RKO (cell line): Measurements from ENCODE around the gene SERPINB6.
A peak's percentile ranks its signal among the peaks of the same experiment; 100 is the strongest.
"Not testable (repeated sequence)": the region's sequence is repeated elsewhere in the genome, so short reads cannot be mapped to it uniquely, and the experiment has no call there.

Experiments used
- DNase-seq: peaks from one replicate; pipeline ENCODE4 v3.0.0-alpha.2; 2016; ENCODE audit warnings: low spot score

Gene SERPINB6

DNA sequence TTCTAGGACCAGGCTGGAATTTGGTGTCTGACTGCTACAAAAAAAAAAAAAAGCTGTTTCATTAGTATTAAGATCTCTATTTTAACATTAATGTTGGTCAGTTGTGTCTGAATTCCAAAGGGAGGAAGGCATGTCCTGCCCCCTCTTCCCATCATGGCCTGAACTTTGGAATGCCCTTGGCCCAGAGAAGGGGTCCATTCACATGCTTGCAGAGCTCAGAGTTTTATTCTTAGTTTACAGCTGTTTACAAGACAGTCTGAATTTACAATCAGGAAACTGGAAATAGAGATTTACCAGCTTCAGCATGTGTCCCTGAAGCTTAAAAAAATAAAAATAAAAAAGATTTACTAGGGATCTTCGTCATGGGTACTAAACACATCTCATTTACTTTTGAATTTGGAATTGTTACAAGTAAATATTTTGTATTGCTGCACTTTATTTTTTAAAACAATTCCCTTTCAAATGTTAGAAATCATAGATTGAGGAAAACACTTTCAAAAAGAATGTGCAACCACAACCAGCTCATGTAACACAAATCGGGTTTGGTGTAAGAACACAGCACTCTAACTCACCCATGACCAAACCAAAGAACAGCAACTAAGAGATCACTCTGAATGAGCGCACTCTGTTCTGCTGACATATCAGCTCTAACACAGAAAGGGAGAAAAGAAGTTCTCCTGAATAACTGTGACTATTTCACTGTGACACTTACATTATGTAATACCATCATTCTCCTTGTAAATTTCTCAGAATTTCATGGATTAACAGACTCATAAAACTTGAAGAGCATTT lies 6.6 kb upstream of the SERPINB6 start:
- no peak for DNase-seq

GRCh38 chr6:2977290-2977689 lies 5.9 kb upstream of the SERPINB6 start:
- no peak for DNase-seq

- DNase-seq = peak; percentile 81
Observed at GRCh38 chr6:2976571-2977085, 5.3 kb upstream of the SERPINB6 start.

DNA sequence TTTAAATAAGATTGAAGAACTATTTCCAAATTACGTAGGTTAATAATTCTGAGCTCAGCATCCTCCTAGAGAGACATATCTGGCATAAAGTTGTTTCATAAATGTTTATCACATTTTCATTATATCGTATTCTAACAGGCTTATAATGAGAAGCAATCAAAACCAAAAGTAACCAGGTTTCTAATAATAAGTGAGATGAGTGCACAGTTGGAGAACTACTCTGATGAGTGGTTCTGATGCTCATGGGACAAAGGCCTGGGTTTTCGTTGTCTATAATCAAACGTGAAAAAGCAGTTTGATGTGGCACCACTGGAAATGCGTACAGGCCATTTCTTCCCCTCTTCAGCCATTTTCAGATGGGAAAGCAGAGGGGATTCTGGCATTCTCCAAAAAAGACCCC lies 4.7 kb upstream of the SERPINB6 start:
- DNase-seq = no peak

- no peak for DNase-seq
Observed at GRCh38 chr6:2973676-2974075, 2.3 kb upstream of the SERPINB6 start.

DNA sequence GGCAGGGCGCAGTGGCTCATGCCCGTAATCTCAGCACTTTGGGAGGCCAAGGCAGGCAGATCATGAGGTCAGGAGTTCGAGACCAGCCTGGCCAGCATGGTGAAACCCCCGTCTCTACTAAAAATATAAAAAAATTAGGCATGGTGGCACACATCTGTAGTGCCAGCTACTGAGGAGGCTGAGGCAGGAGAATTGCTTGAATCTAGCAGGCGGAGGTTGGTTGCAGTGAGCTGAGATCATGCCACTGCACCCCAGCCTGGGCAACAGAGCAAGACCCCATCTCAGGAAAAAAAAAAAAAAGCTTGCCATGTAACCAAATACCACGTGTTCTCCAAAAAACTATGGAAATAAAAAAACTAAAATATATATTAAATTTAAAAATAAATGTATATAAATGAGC lies 1.8 kb upstream of the SERPINB6 start:
- not testable (repeated sequence) for DNase-seq

DNA sequence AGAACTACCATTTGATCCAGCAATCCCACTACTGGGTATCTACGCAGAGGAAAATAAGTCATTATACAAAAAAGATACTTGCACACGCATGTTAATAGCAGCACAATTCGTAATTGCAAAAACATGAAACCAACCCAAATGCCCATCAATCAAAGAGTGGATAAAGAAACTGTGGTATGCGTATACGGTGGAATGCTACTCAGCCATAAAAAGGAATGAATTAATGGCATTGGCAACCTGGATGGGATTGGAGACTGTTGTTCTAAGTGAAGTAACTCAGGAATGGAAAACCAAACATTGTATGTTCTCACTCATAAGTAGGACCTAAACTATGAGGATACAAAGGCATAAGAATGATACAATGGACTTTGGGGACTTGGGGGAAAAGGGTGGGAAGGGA lies 1.3 kb upstream of the SERPINB6 start:
- DNase-seq = not testable (repeated sequence)

GRCh38 chr6:2972219-2972487 lies 786 bp upstream of the SERPINB6 start:
- not testable (repeated sequence) for DNase-seq

DNA sequence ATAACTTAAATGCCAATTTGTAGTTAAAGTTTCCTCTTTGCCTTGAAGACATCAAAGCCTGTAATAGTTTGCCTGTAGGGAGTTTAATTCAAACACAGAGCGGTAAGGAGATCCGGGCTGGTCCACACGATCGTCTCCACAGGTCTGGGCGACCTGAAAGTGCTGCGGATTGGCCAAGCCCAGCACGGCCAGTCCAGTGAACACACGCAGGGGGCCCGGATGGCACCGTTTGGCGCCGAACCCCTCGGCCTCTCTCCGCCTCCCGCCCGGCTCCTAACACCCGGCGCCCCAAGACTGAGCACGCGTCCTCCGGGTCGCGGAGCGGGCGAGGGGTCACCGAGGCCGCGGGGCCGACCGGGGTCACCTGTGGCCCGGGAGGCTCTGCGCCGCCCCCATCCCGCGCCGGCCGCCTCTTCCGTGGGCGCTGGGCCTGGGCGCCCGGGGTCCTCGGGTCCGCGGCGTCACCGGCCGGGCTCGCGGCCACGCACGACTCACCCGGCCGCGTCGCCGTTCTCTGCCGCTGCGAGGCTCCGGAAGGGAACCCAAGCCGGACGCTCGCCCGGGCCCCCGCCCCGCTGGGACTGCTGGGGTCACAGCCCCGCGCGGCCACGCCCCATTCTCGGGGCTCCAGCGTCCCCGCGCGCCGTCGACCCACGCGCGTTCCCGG lies 481 bp downstream of the SERPINB6 start:
- peak; percentile 55 for DNase-seq

DNA sequence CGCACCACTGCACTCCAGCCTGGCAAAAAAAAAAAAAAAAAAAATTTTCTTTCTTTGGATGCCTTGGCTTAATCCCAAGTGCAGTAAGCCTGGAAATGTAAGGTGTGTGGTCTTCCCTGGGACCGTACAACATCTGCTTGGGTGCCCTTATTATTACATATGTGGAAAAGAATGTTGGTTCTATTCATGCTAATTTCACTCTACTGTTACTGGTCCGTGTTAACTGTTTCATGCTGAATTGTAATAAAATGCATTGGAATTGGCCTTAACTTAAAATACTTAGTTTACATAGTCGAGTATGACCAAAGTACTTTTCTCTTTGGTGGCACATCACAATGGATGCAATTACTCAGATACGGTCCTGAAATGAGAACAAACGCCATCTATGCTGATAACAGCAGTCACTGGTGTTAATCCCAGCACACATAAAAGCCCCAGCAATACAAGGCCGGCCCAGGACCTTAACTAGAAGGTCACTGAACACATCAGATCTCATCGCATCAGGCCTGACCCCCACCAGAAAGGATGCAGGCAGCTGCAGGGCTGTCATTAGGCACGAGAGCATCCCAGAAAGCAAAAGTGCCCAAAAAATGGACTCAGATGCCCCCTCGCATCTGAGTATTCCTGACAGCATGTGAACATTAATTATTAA lies 1.2 kb downstream of the SERPINB6 start:
- DNase-seq = peak; percentile 32

- DNase-seq = no peak
Observed at GRCh38 chr6:2969549-2969948, 1.8 kb downstream of the SERPINB6 start.

- no peak for DNase-seq
Observed at GRCh38 chr6:2968600-2969135, 2.7 kb downstream of the SERPINB6 start.

GRCh38 chr6:2967936-2968335 lies 3.4 kb downstream of the SERPINB6 start:
- no peak for DNase-seq

GRCh38 chr6:2966347-2966746 lies 5.0 kb downstream of the SERPINB6 start:
- no peak for DNase-seq

DNA sequence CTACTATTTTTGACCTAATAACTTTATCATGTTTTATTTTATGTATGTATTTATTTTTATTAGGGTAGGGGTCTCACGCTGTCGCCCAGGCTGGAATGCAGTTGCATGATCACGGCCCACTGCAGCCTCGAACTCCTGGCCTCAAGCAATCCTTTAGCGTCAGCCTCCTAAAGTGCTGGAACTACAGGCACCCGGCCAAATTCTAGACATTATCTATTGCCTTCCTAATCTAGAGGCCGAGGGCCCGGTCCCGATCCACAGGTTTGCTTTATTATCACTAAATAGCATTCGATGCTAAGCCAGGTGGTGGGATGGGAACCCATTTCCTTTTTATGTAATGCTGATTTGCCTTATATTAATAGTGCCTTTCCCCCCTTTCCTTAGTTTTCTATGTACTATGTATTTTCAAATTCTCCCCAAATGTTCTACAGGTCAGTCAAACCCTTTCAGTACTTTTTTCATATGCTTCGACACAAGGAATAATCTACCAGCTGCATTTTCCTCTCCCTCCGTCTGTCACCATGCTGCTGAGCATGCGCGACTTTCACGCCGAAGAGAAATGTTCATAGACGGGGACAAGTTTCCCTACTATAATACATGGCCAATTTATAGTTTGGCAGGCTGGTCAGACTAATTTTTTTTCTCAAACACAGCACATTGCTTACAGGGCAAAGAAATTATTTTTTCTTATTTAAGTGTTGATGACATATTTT lies 6.4 kb downstream of the SERPINB6 start:
- DNase-seq = no peak

- DNase-seq = no peak
Observed at GRCh38 chr6:2963756-2964155, 7.6 kb downstream of the SERPINB6 start.

GRCh38 chr6:2962636-2963035 lies 8.7 kb downstream of the SERPINB6 start:
- no peak for DNase-seq

DNA sequence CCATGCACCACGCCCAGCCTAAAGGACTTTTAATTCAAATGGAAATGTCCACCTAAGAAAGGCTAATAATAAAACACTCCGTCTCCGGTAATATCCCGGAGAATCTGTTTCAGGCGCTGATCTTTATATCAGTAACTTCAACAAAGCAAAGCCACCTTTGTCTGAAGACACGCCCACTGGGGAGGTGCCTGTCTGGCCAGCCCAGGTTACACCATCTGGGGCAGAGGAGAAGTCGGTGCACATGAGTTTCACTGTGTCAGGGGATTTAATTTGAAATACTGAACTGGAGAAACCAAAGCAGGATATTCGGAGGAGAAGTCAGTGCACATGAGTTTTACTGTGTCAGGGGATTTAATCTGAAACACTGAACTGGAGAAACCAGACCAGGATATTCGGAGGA lies 9.4 kb downstream of the SERPINB6 start:
- no peak for DNase-seq

DNA sequence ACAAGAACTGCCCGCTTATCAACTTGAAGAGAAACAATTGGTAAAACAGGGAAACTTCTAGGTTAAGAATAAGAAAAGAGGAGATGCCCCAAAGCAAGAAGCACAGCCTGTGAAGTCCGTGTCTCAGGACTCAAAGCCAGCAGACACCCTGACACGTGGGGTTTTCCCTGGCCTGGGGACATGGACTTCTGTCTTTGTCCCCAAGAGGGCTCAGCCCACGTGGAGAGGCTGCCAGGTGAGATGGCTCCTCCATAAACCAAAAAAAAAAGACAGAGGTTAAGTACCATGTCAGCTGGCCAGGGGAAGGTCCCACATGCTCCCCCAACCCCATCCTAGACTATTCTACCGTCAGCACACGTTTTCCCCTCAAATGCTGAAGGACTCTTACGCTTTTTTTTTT lies 9.9 kb downstream of the SERPINB6 start:
- DNase-seq = no peak

GRCh38 chr6:2960935-2961334 lies 10.4 kb downstream of the SERPINB6 start:
- DNase-seq = no peak

- DNase-seq = peak; percentile 23
Observed at GRCh38 chr6:2959909-2960719, 11.3 kb downstream of the SERPINB6 start.
